22Rv1 (cell line): Measurements from ENCODE around the gene WWC1.
A peak's percentile ranks its signal among the peaks of the same experiment; 100 is the strongest.

Experiments
- H3K27ac ChIP-seq: fragments of 450-650 bp; 2 replicates; pipeline ENCODE4 v1.5.1; 2017
- ZFX ChIP-seq: fragments of 450-650 bp; IDR thresholded peaks from 2 replicates; pipeline ENCODE4 v1.6.1; 2017; ENCODE audit warnings: antibody characterized with exemption, borderline replicate concordance
- TF ChIP-seq, protein P1 (sequence below): fragments of 450-650 bp; IDR thresholded peaks from 2 replicates; pipeline ENCODE4 v1.5.1; 2017; ENCODE audit warnings: mild to moderate bottlenecking

WWC1 gene

DNA sequence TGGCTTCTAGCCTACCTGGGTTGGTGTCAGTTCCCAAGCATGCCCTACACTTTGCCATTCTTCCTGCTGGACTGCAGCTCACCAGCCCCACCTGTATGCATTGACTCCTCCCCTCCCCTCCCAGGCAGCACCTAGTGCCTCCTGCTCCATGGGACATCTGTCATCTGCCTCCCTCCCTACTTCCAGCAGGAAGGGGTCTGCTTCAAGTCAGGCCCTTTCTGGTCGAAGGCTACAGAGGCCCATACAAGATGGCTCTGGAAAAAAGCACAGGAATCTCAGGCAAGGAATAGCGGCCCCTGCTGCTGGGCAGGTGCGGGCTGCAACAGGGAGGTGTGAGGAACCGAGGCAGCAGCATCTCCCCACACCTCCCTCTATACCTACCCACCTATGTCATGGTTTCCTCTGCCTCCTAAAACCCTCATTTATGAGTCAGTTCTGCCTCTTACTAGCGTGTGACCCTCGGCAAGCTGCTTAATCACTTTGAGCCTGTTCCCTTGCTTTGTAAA lies 19.7 kb downstream of the WWC1 start:
- no peak for TF ChIP-seq ZFX
- no peak overlapping the region for H3K27ac ChIP-seq

DNA sequence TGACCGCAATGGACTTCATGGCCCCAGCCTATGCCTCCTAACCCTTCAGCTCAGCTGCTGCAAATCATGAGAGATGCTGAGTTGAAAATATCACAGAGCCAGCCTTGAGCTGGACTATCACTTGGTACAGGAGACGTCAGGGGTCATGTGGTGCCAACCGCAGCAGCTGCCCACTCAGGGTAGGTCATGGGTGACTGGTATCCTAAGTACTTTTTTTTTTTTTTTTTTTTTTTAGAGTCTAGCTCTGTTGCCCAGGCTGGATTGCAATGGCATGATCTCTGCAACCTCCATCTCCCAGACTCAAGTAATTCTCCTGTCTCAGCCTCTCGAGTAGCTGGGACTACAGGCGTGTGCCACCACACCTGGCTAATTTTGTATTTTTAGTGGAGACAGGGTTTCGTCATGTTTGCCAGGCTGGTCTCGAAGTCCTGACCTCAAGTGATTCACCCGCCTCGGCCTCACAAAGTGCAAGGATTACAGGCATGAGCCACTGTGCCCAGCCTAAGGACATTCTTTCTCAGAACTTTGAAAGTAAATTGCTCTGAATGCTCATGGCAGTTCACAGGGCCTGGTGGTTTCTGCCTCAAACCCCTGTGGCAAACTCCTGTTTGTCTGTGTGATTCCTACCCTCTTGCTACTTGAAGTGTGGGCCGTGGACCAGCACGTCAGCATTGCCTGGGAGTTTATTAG lies 21.3 kb downstream of the WWC1 start:
- peak overlapping the region; percentile 78 for H3K27ac ChIP-seq
- TF ChIP-seq, protein P1, sequence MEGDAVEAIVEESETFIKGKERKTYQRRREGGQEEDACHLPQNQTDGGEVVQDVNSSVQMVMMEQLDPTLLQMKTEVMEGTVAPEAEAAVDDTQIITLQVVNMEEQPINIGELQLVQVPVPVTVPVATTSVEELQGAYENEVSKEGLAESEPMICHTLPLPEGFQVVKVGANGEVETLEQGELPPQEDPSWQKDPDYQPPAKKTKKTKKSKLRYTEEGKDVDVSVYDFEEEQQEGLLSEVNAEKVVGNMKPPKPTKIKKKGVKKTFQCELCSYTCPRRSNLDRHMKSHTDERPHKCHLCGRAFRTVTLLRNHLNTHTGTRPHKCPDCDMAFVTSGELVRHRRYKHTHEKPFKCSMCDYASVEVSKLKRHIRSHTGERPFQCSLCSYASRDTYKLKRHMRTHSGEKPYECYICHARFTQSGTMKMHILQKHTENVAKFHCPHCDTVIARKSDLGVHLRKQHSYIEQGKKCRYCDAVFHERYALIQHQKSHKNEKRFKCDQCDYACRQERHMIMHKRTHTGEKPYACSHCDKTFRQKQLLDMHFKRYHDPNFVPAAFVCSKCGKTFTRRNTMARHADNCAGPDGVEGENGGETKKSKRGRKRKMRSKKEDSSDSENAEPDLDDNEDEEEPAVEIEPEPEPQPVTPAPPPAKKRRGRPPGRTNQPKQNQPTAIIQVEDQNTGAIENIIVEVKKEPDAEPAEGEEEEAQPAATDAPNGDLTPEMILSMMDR: no peak
- no peak for TF ChIP-seq ZFX

- H3K27ac ChIP-seq: peak overlapping the region; percentile 78
- TF ChIP-seq, protein P1: no peak
- no peak for TF ChIP-seq ZFX
These were observed 22.3 kb downstream of the WWC1 start for GRCh38 chr5:168313596-168314204.

- TF ChIP-seq, protein P1: peak; percentile 30
- no peak for TF ChIP-seq ZFX
- H3K27ac ChIP-seq: peak overlapping the region; percentile 78
These were observed 23.4 kb downstream of the WWC1 start for GRCh38 chr5:168314735-168315411.

DNA sequence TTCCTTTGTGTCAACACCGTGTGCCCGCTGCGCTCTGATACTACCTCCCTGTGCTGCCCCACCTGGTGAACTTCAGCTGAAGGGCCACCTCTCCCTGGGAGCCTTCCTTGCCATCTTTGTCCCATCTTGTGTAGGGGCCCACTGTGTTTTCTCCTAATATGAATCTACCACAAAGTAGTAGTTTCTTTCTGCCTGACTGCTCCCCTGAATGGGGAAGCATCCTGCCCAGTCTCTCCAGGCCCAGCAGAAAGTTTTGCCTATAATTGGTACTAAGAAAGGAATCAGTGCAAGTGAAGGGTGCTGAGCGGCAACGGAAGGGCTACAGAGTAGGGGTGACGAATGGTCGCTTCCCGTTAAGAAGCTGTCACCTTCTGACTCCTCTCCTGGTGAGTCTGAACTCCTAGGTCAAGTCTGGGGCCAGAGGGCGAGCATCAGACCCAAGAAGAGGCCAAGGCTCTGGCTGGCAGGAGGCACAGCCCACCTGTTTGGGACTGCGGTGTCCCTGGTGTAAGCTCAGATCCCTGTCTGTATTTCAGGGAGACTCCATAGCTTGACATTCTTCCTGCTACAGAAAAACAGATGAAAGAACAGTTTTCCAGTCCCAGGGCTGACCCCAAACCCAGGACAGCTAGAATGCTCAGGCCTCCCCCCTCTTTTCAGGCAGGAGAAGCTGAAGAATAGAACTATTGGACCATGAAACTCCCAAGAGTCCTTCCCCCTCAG lies 24.1 kb downstream of the WWC1 start:
- TF ChIP-seq, protein P1: no peak
- no peak for TF ChIP-seq ZFX
- H3K27ac ChIP-seq: peak overlapping the region; percentile 78

- TF ChIP-seq, protein P1: no peak
- TF ChIP-seq ZFX: no peak
- H3K27ac ChIP-seq: peak overlapping the region; percentile 78
These were observed 24.7 kb downstream of the WWC1 start for GRCh38 chr5:168316139-168316578.

GRCh38 chr5:168317096-168317520 lies 25.7 kb downstream of the WWC1 start:
- TF ChIP-seq ZFX: no peak
- TF ChIP-seq, protein P1: no peak
- peak overlapping the region; percentile 78 for H3K27ac ChIP-seq
